DOHH2 (cell line): ENCODE results near the gene TYMS.

Source experiments
- H3F3A ChIP-seq: fragments of 200-600 bp; sonication (generic), shearing (Covaris generic); 2 replicates; pipeline ENCODE4 v1.6.0; 2016; ENCODE audit warnings: antibody characterized with exemption, mild to moderate bottlenecking; ENCODE audit not compliant: control insufficient read depth, insufficient read depth
- H3K27ac ChIP-seq: fragments of 200-600 bp; sonication (generic); 2 replicates; pipeline ENCODE4 v1.5.1; 2014; ENCODE audit warnings: low read depth, mild to moderate bottlenecking, low read length, moderate library complexity
- H3K27me3 ChIP-seq: fragments of 200-600 bp; sonication (generic); 2 replicates; pipeline ENCODE4 v1.6.1; 2014; ENCODE audit warnings: mild to moderate bottlenecking, low read length, mixed read lengths; ENCODE audit not compliant: control insufficient read depth
- H3K36me3 ChIP-seq: fragments of 200-600 bp; sonication (generic); 2 replicates; pipeline ENCODE4 v1.6.1; 2014; ENCODE audit warnings: mild to moderate bottlenecking, low read length, moderate library complexity, mixed read lengths; ENCODE audit not compliant: control insufficient read depth
- H3K4me1 ChIP-seq: fragments of 200-600 bp; sonication (generic); 2 replicates; pipeline ENCODE4 v1.6.1; 2014; ENCODE audit warnings: mild to moderate bottlenecking, low read length, mixed read lengths; ENCODE audit not compliant: control insufficient read depth
- H3K4me2 ChIP-seq: fragments of 200-600 bp; sonication (generic); 2 replicates; pipeline ENCODE4 v1.6.0; 2014; ENCODE audit warnings: mild to moderate bottlenecking, low read length, moderate library complexity
- H3K4me3 ChIP-seq: fragments of 200-600 bp; sonication (generic); 2 replicates; pipeline ENCODE4 v1.5.1; 2014; ENCODE audit warnings: mild to moderate bottlenecking, low read length, mixed read lengths
- H3K79me2 ChIP-seq: fragments of 200-600 bp; sonication (generic); 2 replicates; pipeline ENCODE4 v1.6.1; 2014; ENCODE audit warnings: mild to moderate bottlenecking, low read length, mixed read lengths; ENCODE audit not compliant: control insufficient read depth
- H3K9me2 ChIP-seq: fragments of 200-600 bp; sonication (generic); replicated peaks from 2 replicates; pipeline ENCODE4 v1.6.1; 2014; ENCODE audit warnings: mild to moderate bottlenecking, low read length, mixed read lengths; ENCODE audit not compliant: control insufficient read depth
- H3K9me3 ChIP-seq: fragments of 200-600 bp; sonication (generic); 2 replicates; pipeline ENCODE4 v1.6.1; 2014; ENCODE audit warnings: antibody characterized with exemption, low read length, mixed read lengths; ENCODE audit not compliant: control insufficient read depth, insufficient read depth
- H4K20me1 ChIP-seq: fragments of 200-600 bp; sonication (generic); 2 replicates; pipeline ENCODE4 v1.6.0; 2014; ENCODE audit warnings: low read depth, mild to moderate bottlenecking, antibody characterized with exemption, low read length, moderate library complexity; ENCODE audit not compliant: control insufficient read depth, insufficient read depth
- CTCF ChIP-seq: fragments of 200-600 bp; sonication (generic); IDR thresholded peaks from one replicate; pipeline ENCODE4 v1.5.1; 2014; ENCODE audit warnings: antibody characterized with exemption, mild to moderate bottlenecking, low read depth, low read length; ENCODE audit not compliant: poor library complexity, severe bottlenecking
- EZH2phosphoT487 ChIP-seq: fragments of 200-600 bp; sonication (generic); IDR thresholded peaks from 2 replicates; pipeline ENCODE4 v1.6.1; 2017; ENCODE audit warnings: borderline replicate concordance, mild to moderate bottlenecking, antibody characterized with exemption, low read length, moderate library complexity, mixed read lengths

Gene TYMS

GRCh38 chr18:647304-647703 is 10.1 kb upstream of the TYMS start:
- TF ChIP-seq CTCF (no peak), EZH2phosphoT487 (no peak)
- Histone ChIP-seq H3K4me1 (peaks cover 10% of the 10 kb centered on the region), H3F3A (no peaks in the 10 kb centered on the region), H3K27ac (no peak overlapping the region), H3K4me3 (no peak overlapping the region), H3K9me3 (no peaks in the 10 kb centered on the region), H3K79me2 (no peaks in the 10 kb centered on the region), H3K9me2 (no peaks in the 10 kb centered on the region), H3K27me3 (peaks cover 13% of the 10 kb centered on the region), H3K4me2 (no peak overlapping the region), H4K20me1 (peaks cover 4% of the 10 kb centered on the region; the same call in 1 of the 2 replicates), H3K36me3 (no peaks in the 10 kb centered on the region)

- peaks cover 4% of the 10 kb centered on the region; the same call in 1 of the 2 replicates for H4K20me1 ChIP-seq
- H3K4me1 ChIP-seq, result peaks cover 12% of the 10 kb centered on the region
- no peaks in the 10 kb centered on the region; the same call in 1 of the 2 replicates for H3K27me3 ChIP-seq
- H3K9me2 ChIP-seq, result no peaks in the 10 kb centered on the region
- no peak overlapping the region for H3K27ac ChIP-seq
- no peak overlapping the region for H3K4me2 ChIP-seq
- TF ChIP-seq CTCF (no peak), EZH2phosphoT487 (no peak)
- H3K4me3 ChIP-seq, result no peak overlapping the region
- no peaks in the 10 kb centered on the region for H3K9me3 ChIP-seq
- no peaks in the 10 kb centered on the region for H3K36me3 ChIP-seq
- H3F3A ChIP-seq, result no peaks in the 10 kb centered on the region
- peaks cover 10% of the 10 kb centered on the region for H3K79me2 ChIP-seq
Observed at GRCh38 chr18:649341-649740, 8.1 kb upstream of the TYMS start.

- Histone ChIP-seq H3K9me3 (no peaks in the 10 kb centered on the region), H3K4me1 (peaks cover 21% of the 10 kb centered on the region), H3K27me3 (no peaks in the 10 kb centered on the region), H3F3A (no peaks in the 10 kb centered on the region), H3K79me2 (peaks cover 20% of the 10 kb centered on the region), H3K27ac (no peak overlapping the region), H3K9me2 (no peaks in the 10 kb centered on the region), H3K4me2 (peak overlapping the region; percentile 17), H4K20me1 (peaks cover 4% of the 10 kb centered on the region; the same call in 1 of the 2 replicates), H3K36me3 (no peaks in the 10 kb centered on the region), H3K4me3 (no peak overlapping the region)
- TF ChIP-seq CTCF, result no peak
- no peak for TF ChIP-seq EZH2phosphoT487
Observed at GRCh38 chr18:650428-650858, 7.0 kb upstream of the TYMS start.
